Activated T-cell treated with anti-CD3 and anti-CD28 coated beads, Interleukin-2, amount 50 U/mL, for 4 hours (primary cell): ENCODE data around the gene ADK. TPM values are rescaled to one million over a fixed set of nuclear protein-coding genes. Genes with fewer than 3 reads are reported as not detected.
"Not testable (repeated sequence)": the region's sequence is repeated elsewhere in the genome, so short reads cannot be mapped to it uniquely, and the experiment has no call there.

Source experiments
- ATAC-seq, 2 donors: fragments of 200-7000 bp; cut with Tn5 transposase; one replicate each; pipeline ENCODE4 v1.10.0; 2021
- DNase-seq: peaks from one replicate; pipeline ENCODE4 v3.0.0-alpha.2; 2020
- H3K27me3 Mint-ChIP-seq: one replicate; pipeline ENCODE4 v1.8.0; 2021; ENCODE audit warnings: low read depth, mixed read lengths
- H3K36me3 Mint-ChIP-seq: one replicate; pipeline ENCODE4 v1.8.0; 2022; ENCODE audit warnings: mixed read lengths; ENCODE audit not compliant: insufficient read depth
- H3K4me1 Mint-ChIP-seq: one replicate; pipeline ENCODE4 v1.8.0; 2021; ENCODE audit warnings: low read depth, mixed read lengths
- H3K4me3 Mint-ChIP-seq: one replicate; pipeline ENCODE4 v1.8.0; 2021; ENCODE audit warnings: mild to moderate bottlenecking, moderate library complexity, mixed read lengths
- H3K9me3 Mint-ChIP-seq: one replicate; pipeline ENCODE4 v1.8.0; 2021; ENCODE audit warnings: mixed read lengths
- total RNA-seq, 3 donors: library from RNA; stranded (reverse); gene quantifications; one replicate each; pipeline ENCODE4 v1.2.1, GENCODE V29; 2021

Gene ADK
- total RNA-seq, 3 donors from 2014 or later: 49.7 to 56.8 (median 56.2) TPM

DNA sequence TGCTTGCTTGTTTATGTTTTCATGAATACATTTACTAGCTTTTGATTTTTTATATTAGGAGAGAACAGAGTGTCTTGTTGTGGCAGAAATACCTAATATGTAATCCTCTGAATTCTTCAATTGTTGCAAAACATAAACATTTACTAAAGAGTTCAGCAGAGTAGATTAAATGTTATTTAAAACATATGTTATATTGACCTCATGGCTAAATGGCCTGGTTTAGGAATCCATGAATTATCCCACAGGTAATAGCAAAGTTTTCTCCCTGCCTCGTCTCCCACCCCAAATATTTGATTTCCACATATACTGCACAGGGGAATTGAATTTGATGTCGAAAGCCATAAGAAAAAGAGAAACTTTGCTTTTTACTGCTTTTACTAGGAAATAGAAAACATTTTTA lies 111.8 kb downstream of the ADK start:
- peaks cover 3% of the 10 kb centered on the region for H3K36me3 Mint-ChIP-seq
- no peak for DNase-seq
- no peak for ATAC-seq
- H3K27me3 Mint-ChIP-seq: no peaks in the 10 kb centered on the region
- no peaks in the 10 kb centered on the region for H3K9me3 Mint-ChIP-seq
- H3K4me3 Mint-ChIP-seq: no peak overlapping the region
- H3K4me1 Mint-ChIP-seq: peaks cover 6% of the 10 kb centered on the region

DNA sequence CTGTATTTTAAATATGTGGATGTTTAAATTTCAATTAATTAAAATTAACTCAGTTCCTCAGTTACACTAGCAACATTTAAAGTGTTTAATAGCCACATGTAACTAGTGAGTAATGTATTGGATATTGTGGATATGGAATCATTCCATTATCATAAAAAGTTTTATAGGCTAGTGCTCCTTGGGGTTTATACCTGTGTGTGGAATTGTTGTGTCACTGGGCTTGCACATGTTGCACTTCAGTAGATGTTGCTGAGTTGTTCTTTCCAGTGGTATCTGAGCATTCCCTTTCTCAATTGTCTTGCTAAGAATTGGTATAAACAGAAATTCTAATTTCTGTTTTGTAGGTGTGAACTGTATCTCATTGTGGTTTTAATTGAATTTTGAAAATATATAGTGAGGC lies 113.0 kb downstream of the ADK start:
- no peaks in the 10 kb centered on the region for H3K9me3 Mint-ChIP-seq

DNA sequence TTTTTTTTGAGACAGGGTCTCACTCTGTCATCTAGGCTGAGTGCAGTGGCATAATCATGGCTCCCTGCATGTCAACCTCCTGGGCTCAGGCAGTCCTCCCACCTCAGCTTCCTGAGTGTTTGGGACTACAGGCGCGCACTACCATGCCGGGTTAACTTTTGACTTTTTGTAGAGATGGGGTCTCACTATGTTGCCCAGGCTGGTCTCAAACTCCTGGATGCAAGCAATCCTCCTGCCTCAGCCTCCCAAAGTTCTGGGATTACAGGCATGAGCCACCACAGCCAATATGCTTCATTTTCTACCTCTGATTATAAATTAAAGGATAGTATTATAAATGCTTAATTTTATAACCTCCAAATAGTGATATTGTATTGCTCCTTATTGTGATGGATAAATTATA lies 121.3 kb downstream of the ADK start:
- Mint-ChIP-seq H3K27me3 (no peaks in the 10 kb centered on the region), H3K4me1 (no peaks in the 10 kb centered on the region)
- no peak for ATAC-seq

More for the DNA sequence above, 113.0 kb downstream of the ADK start:
- no peak for DNase-seq
- ATAC-seq: no peak
- H3K36me3 Mint-ChIP-seq: peaks cover 3% of the 10 kb centered on the region
- peaks cover 6% of the 10 kb centered on the region for H3K4me1 Mint-ChIP-seq
- no peak overlapping the region for H3K4me3 Mint-ChIP-seq
- H3K27me3 Mint-ChIP-seq: no peaks in the 10 kb centered on the region

DNA sequence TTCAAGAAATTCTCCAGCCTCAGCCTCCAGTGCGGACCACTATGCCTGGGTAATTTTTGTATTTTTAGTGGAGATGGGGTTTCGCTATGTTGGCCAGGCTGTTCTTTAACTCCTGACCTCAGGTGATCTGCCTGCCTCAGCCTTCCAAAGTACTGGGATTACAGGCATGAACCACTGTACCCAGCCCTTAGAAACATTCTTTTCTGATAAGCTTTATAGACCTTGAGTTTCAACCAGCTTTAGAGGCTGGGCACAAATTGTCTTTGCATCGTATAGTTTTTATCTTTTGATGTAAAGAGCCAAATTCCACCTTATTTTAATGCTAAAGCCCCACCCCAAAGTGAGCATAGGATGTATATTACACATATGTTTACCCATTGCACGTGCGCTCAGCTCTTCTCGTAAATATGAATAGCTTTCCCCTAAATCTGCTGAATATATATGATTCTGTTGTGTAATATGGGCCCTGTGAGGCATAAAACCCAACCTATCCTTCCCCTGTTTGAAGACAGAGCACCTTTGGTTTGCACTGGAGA lies 124.8 kb downstream of the ADK start:
- H3K4me1 Mint-ChIP-seq: peaks cover 3% of the 10 kb centered on the region
- no peaks in the 10 kb centered on the region for H3K27me3 Mint-ChIP-seq

More for the DNA sequence above, 121.3 kb downstream of the ADK start:
- Mint-ChIP-seq H3K4me3 (no peak overlapping the region), H3K36me3 (peaks cover 4% of the 10 kb centered on the region), H3K9me3 (no peaks in the 10 kb centered on the region)
- no peak for DNase-seq

DNA sequence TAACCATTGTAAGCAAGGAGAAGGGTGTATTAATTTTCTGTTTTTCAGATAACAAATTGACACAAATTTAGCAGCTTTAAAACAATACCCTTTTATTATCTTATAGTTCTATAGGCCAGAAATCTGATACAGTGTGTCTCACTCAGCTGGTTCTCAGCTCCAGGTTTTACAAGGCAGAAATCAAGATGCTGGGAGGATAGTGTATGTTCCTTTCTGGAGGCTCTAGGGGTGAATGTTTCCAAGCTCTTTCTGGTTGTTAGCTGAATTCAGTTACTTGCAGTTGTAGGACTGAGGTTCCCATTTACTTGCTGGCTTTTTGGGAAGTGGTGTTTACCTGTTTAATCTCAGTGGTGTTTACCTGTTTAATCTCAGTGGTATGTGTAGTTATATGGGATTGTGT lies 125.4 kb downstream of the ADK start:
- Mint-ChIP-seq H3K36me3 (peaks cover 14% of the 10 kb centered on the region), H3K4me3 (no peak overlapping the region), H3K27me3 (no peaks in the 10 kb centered on the region), H3K4me1 (peaks cover 5% of the 10 kb centered on the region), H3K9me3 (no peaks in the 10 kb centered on the region)
- DNase-seq (no peak), ATAC-seq (no peak)

More for the DNA sequence above, 124.8 kb downstream of the ADK start:
- no peak for ATAC-seq
- Mint-ChIP-seq H3K4me3 (no peak overlapping the region), H3K36me3 (peaks cover 11% of the 10 kb centered on the region), H3K9me3 (no peaks in the 10 kb centered on the region)
- no peak for DNase-seq

DNA sequence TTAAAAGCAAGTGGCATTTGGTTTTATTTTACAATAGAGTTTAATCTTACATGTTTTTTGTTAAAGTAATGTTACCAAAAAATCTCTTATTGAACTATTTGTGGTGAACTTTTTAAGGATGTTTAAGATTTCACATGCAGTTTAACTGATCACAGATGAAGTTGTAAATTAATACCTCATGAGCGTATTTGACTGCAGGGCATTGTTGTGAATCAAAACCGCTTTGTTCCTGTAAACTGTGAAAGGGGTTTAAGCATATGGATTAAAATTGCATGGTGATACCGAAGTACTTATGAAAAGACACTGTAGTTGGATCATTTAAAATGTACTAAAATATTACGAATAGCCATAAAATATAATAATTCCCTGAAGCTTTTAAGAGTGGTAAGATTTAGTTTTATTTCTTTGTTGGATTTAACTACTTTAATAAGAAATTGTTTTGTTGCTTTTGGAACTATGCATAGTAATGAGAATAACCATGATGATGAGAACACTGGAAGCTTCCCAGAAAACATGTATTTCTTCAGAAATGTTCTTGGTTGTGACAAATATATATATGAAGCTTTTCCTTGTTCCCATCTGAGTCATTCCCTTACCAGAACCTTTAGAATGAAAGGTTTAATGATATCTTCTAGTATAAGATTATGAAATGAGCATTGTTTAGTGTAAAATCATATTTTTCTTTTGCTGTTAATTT lies 131.3 kb downstream of the ADK start:
- H3K4me3 Mint-ChIP-seq: no peak overlapping the region
- ATAC-seq (no peak), DNase-seq (no peak)
- H3K9me3 Mint-ChIP-seq: peaks cover 9% of the 10 kb centered on the region
- peaks cover 23% of the 10 kb centered on the region for H3K36me3 Mint-ChIP-seq
- no peaks in the 10 kb centered on the region for H3K27me3 Mint-ChIP-seq
- peaks cover 18% of the 10 kb centered on the region for H3K4me1 Mint-ChIP-seq

DNA sequence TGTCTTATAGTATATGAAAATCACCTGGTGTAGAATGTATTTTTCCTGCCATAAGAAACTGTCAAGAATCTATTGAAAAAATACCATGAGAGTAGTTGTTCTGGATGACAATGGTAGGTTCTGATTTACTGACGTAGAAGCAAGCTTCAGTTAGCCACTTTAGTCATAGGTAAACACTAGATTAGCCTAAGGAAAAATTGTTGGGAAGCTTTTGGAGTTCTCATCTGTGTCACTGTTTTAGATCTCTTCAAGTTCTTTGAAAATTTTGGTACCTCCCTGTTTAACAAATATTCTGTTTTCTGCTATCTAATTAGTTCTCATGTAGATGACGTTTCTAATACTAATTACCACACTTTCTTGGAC lies 131.8 kb downstream of the ADK start:
- ATAC-seq (no peak), DNase-seq (no peak)
- H3K36me3 Mint-ChIP-seq: peaks cover 23% of the 10 kb centered on the region
- H3K9me3 Mint-ChIP-seq: peaks cover 9% of the 10 kb centered on the region
- no peak overlapping the region for H3K4me3 Mint-ChIP-seq
- H3K4me1 Mint-ChIP-seq: peaks cover 18% of the 10 kb centered on the region
- no peaks in the 10 kb centered on the region for H3K27me3 Mint-ChIP-seq

DNA sequence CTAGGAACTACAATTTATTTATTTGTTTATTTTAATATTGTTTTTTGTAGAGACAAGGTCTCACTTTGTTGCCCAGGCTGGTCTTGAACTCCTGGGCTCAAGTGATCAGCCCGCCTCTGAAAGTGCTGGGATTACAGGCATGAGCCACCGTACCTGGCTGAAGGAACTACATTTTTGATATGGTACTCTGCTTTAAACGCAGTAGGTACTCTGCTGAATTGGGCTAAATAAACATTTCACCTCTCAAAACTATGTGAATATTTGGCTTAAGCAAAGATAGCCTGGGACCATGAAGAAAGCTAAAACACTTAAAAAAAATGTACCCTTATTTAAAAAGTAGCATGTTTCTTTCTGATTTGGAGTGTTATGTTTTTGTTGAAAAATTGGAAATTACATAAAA lies 138.2 kb downstream of the ADK start:
- H3K4me3 Mint-ChIP-seq: no peak overlapping the region
- H3K27me3 Mint-ChIP-seq: no peaks in the 10 kb centered on the region
- peaks cover 9% of the 10 kb centered on the region for H3K9me3 Mint-ChIP-seq
- peaks cover 21% of the 10 kb centered on the region for H3K4me1 Mint-ChIP-seq
- ATAC-seq: no peak
- peaks cover 13% of the 10 kb centered on the region for H3K36me3 Mint-ChIP-seq
- no peak for DNase-seq

DNA sequence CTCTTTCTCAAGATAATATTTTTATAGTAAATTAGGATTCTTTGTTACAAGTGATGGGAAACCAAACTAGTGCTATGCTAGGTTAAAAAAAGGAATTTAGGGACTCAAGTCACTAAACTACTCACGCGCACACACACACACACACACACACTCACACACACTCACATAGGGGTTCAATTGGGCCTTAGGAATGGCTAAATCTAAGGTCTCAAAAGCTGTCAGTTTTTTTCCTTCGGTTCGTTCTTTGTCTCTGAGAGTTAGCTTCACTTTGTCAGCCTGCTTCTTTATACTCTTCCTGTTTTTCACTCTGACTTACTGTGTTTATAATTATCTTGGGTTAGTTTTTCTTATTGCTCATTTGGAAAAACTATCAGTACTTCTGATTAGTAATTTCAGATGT lies 138.9 kb downstream of the ADK start:
- no peak for ATAC-seq
- H3K36me3 Mint-ChIP-seq: peaks cover 8% of the 10 kb centered on the region
- peaks cover 3% of the 10 kb centered on the region for H3K9me3 Mint-ChIP-seq
- H3K4me1 Mint-ChIP-seq: peaks cover 19% of the 10 kb centered on the region
- DNase-seq: no peak
- H3K4me3 Mint-ChIP-seq: peak overlapping the region; percentile 2
- no peaks in the 10 kb centered on the region for H3K27me3 Mint-ChIP-seq

DNA sequence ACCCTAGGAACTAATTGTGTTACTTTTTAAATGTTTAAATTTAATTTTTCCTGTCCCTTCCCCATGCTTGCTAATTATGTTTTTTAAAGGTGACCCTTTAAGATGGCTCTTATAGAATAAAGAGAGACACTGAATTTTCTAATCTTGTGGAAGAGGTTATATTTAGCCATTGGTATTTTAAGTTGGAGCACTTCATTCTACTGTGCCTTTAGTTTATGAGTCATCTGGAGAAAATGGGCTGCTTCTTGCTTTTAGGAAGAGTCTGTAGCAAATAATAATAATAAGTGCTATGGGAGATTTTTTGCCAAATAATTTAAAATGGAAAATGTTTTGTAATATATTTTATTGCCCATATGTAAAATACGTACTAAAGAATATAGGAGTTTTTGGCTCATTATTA lies 139.7 kb downstream of the ADK start:
- peaks cover 8% of the 10 kb centered on the region for H3K36me3 Mint-ChIP-seq
- H3K9me3 Mint-ChIP-seq: no peaks in the 10 kb centered on the region
- peaks cover 19% of the 10 kb centered on the region for H3K4me1 Mint-ChIP-seq
- no peak overlapping the region for H3K4me3 Mint-ChIP-seq
- no peak for DNase-seq
- no peaks in the 10 kb centered on the region for H3K27me3 Mint-ChIP-seq
- ATAC-seq: no peak

DNA sequence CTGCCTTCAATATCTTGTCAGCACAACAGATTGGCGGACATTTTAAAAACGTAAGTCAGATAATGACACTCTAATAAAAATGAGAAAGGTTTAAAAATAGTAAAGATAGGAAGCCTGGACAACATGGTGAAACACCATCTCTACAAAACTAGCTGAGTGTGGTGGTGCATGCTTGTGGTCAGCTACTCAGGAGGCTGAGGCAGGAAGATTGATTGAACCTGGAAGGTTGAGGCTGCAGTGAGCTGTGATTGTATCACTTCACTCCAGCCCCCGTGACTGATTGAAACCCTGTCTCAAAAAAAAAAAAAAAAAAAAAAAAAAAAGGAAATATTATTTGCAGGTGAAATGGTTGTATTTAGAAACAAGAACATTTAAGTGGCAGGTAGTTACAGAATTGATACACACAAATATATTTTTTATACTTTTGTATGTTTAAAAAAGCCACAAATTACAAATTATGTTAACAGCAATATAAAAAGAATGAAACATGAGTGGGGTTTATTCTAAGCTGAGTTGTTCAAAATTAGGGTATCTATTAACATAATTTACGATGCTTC lies 141.9 kb downstream of the ADK start:
- H3K27me3 Mint-ChIP-seq: no peaks in the 10 kb centered on the region
- H3K4me3 Mint-ChIP-seq: no peak overlapping the region
- H3K9me3 Mint-ChIP-seq: no peaks in the 10 kb centered on the region
- H3K36me3 Mint-ChIP-seq: peaks cover 8% of the 10 kb centered on the region
- peaks cover 19% of the 10 kb centered on the region for H3K4me1 Mint-ChIP-seq
- no peak for ATAC-seq
- no peak for DNase-seq

DNA sequence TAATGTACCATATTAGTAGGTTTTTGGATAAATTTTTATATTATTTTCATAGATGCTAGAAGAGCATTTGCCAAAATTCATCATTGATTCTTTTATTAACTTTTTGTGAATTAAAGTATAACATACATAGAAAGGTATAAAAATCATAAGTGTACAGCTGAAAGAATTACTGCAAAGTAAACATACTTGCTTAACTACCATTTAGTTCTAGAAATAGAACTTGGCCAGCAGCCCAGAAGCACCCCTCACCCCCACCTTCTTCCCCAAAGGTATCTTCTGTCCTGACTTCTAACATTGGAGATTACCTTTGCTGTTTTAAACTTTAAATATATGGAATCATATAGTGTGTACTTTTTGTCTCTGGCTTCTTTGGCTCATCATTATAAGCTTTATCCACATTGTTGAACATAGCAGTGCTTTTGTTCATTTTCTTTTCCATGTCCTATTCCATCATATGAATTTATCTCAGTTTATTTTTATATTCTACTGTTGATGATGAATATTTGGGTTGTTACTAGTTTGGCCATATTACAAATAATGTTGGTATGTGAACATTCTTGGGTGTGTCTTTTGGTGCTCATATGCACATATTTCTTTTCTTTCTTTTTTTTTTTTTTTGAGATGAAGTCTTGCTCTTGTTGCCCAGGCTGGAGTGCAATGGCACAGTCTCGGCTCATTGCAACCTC lies 142.8 kb downstream of the ADK start:
- peaks cover 8% of the 10 kb centered on the region for H3K36me3 Mint-ChIP-seq
- no peaks in the 10 kb centered on the region for H3K27me3 Mint-ChIP-seq

DNA sequence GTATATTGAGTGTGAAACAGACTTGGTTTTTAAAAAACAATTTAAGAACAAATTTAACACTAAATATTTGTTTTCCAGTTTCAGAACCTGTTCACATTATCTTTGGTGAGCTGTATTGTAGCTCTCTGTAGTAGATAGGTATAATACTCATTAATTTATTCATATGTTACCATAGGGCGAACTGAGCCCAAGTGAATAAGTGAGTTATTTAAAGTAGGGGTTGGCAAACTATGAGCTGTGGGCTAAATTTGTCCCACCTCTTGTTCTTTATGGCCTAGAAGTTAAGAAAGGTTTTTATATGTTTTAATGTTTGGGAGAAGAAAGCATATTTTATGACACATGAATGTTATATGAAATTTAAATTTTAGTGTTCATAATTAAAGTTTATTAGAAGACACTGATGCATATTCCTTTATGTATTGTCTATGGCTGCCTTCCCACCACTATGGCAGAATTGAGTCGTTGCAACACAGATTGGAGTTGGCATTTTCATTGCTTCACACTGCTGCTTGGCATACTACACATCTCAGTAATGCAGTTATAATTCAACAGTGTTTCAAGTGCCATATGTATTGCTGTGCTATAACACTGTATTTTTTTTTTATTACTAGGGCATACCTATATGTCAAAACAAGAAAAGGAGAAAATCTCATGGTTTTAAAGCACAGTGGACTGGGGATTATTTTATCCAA lies 146.5 kb downstream of the ADK start:
- no peak for ATAC-seq
- DNase-seq: no peak
- Mint-ChIP-seq H3K4me1 (peaks cover 9% of the 10 kb centered on the region), H3K27me3 (no peaks in the 10 kb centered on the region), H3K36me3 (peaks cover 7% of the 10 kb centered on the region), H3K9me3 (no peaks in the 10 kb centered on the region), H3K4me3 (no peak overlapping the region)

More for the DNA sequence above, 142.8 kb downstream of the ADK start:
- DNase-seq (no peak), ATAC-seq (no peak)
- Mint-ChIP-seq H3K4me3 (no peak overlapping the region), H3K9me3 (no peaks in the 10 kb centered on the region), H3K4me1 (peaks cover 19% of the 10 kb centered on the region)

DNA sequence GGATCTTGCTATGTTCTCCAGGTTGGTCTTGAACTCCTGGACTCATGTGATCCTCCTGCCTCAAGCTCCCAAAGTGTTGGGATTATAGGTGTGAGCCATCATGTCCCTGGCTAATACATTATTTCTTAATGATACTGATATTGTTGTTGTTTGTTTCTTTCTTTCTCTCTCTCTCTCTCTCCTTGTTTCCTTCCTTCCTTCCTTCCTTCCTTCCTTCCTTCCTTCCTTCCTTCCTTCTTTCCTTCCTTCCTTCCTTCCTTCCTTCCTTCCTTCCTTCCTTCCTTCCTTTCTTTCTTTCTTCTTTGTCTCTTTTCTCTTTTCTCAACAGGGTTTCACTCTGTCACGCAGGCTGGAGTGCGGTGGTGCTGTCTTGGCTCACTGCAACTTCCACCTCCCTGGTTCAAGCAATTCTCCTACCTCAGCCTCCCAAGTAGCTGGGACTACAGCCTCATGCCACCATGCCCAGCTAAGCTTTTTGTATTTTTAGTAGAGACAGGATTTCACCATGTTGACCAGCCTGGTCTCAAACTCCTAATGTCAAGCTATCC lies 149.1 kb downstream of the ADK start:
- not testable (repeated sequence) for H3K27me3 Mint-ChIP-seq, H3K9me3 Mint-ChIP-seq, H3K4me1 Mint-ChIP-seq, H3K4me3 Mint-ChIP-seq, ATAC-seq, DNase-seq, H3K36me3 Mint-ChIP-seq
